HCT116 (cell line): ENCODE measurements around the gene PLA2G2F.
A peak's percentile ranks its signal among the peaks of the same experiment; 100 is the strongest.

Source experiments
- CTCF ChIP-seq, 3 experiments: fragments of 200-600 bp in 1 of 3; sonication (generic) in 1 of 3; IDR thresholded peaks in 2 of 3; conservative IDR thresholded peaks in 1 of 3; 2 replicates each; pipeline ENCODE4 v1.5.1; 2012 to 2017; ENCODE audit warnings: low read depth in 2 of 3, low read length in 2 of 3, antibody characterized with exemption in 1 of 3, borderline replicate concordance in 1 of 3, control low read depth in 1 of 3, mild to moderate bottlenecking in 1 of 3, mixed read lengths in 1 of 3, mixed run types in 1 of 3, moderate library complexity in 1 of 3; ENCODE audit not compliant: insufficient read depth in 1 of 3
- EZH2 ChIP-seq: fragments of 200-600 bp; sonication (generic); IDR thresholded peaks from 2 replicates; pipeline ENCODE4 v1.6.1; 2017; ENCODE audit warnings: antibody characterized with exemption, mixed run types
- FOSL1 ChIP-seq: IDR thresholded peaks from 2 replicates; pipeline ENCODE4 v1.6.1; 2012; ENCODE audit warnings: low read depth
- POLR2AphosphoS5 ChIP-seq: IDR thresholded peaks from 2 replicates; pipeline ENCODE4 v1.6.1; 2011; ENCODE audit warnings: mild to moderate bottlenecking, low read depth, low read length, moderate library complexity
- REST ChIP-seq: IDR thresholded peaks from 2 replicates; pipeline ENCODE4 v1.6.1; 2012; ENCODE audit warnings: low read depth
- SP1 ChIP-seq: IDR thresholded peaks from 2 replicates; pipeline ENCODE4 v1.6.1; 2012; ENCODE audit warnings: low read depth
- YY1 ChIP-seq: IDR thresholded peaks from 2 replicates; pipeline ENCODE4 v1.6.1; 2011; ENCODE audit warnings: low read length, low read depth, moderate library complexity, mild to moderate bottlenecking; ENCODE audit not compliant: insufficient replicate concordance; ENCODE audit errors: extremely low read depth

GRCh38 chr1:20089328-20090077, 49.6 kb upstream of the PLA2G2F start:
- no peak for TF ChIP-seq CTCF (IDR thresholded peaks at IDR 0.05 in 2 of 3, conservative IDR thresholded peaks at IDR 0.05 in 1 of 3; ENCODE audit: borderline replicate concordance in 1 of 3, insufficient read depth in 1 of 3, low read depth in 2 of 3, low read length in 2 of 3)
- peak; percentile 19; the same call in 1 of the 2 replicates for TF ChIP-seq SP1
- TF ChIP-seq EZH2: no peak
- no peak for TF ChIP-seq YY1
- TF ChIP-seq REST: no peak
- no peak for TF ChIP-seq FOSL1
- no peak for TF ChIP-seq POLR2AphosphoS5
